Osteoblast (primary cell): ENCODE results near the gene BTBD1. TPM values are rescaled to one million over a fixed set of nuclear protein-coding genes. Genes with fewer than 3 reads are reported as not detected.

ENCODE experiments used
- DNase-seq: peaks from one replicate; pipeline ENCODE4 v3.0.0; 2011; ENCODE audit warnings: low spot score, mixed read lengths; ENCODE audit not compliant: insufficient read length; ENCODE audit errors: missing footprints
- H2AFZ ChIP-seq: 2 replicates; pipeline ENCODE4 v1.6.0; 2011; ENCODE audit warnings: mild to moderate bottlenecking, low read length
- H3K27ac ChIP-seq: 2 replicates; pipeline ENCODE4 v1.5.1; 2011; ENCODE audit warnings: mild to moderate bottlenecking, low read depth, low read length, moderate library complexity
- H3K27me3 ChIP-seq: 2 replicates; pipeline ENCODE4 v1.6.0; 2012; ENCODE audit warnings: mild to moderate bottlenecking, control low read depth, inconsistent platforms, low read length, moderate library complexity; ENCODE audit not compliant: insufficient read depth
- H3K36me3 ChIP-seq: 2 replicates; pipeline ENCODE4 v1.5.1; 2011; ENCODE audit warnings: mild to moderate bottlenecking, low read length, control low read depth, moderate library complexity; ENCODE audit not compliant: insufficient read depth
- H3K4me1 ChIP-seq: 2 replicates; pipeline ENCODE4 v1.5.1; 2011; ENCODE audit warnings: mild to moderate bottlenecking, low read length, control low read depth, moderate library complexity; ENCODE audit not compliant: insufficient read depth
- H3K4me2 ChIP-seq: 2 replicates; pipeline ENCODE4 v1.6.0; 2011; ENCODE audit warnings: mild to moderate bottlenecking, low read length; ENCODE audit not compliant: insufficient read depth
- H3K4me3 ChIP-seq: fragments of 200-600 bp; sonication (generic); 3 replicates; pipeline ENCODE4 v1.5.1; 2012; ENCODE audit warnings: mild to moderate bottlenecking, low read length, inconsistent platforms; ENCODE audit not compliant: insufficient read depth
- H3K79me2 ChIP-seq: 2 replicates; pipeline ENCODE4 v1.6.0; 2012; ENCODE audit warnings: mild to moderate bottlenecking, low read length, control low read depth, inconsistent platforms; ENCODE audit not compliant: insufficient read depth
- H3K9me3 ChIP-seq: 2 replicates; pipeline ENCODE4 v1.5.1; 2011; ENCODE audit warnings: low read depth, low read length, control low read depth
- H4K20me1 ChIP-seq: 2 replicates; pipeline ENCODE4 v1.6.0; 2012; ENCODE audit warnings: mild to moderate bottlenecking, low read length, control low read depth; ENCODE audit not compliant: insufficient read depth
- CTCF ChIP-seq: IDR thresholded peaks from 2 replicates; pipeline ENCODE4 v1.5.1; 2011; ENCODE audit warnings: mild to moderate bottlenecking, low read depth, low read length, moderate library complexity; ENCODE audit errors: extremely low read depth
- small RNA-seq: library from RNA; depleted of rRNA; stranded (forward); fragments of <200 nt; gene quantifications from one replicate; pipeline ENCODE3, GENCODE V24; 2012
- total RNA-seq: library from RNA; depleted of rRNA; stranded (reverse); fragments of >200 nt; gene quantifications from 2 replicates; pipeline ENCODE4 v1.2.3, GENCODE V29; 2012

BTBD1 gene
- total RNA-seq, 1 donor = 88.3 TPM

- Histone ChIP-seq H3K27me3 (no peaks in the 10 kb centered on the region), H3K27ac (no peak overlapping the region), H3K79me2 (no peaks in the 10 kb centered on the region), H2AFZ (no peak overlapping the region), H3K4me3 (no peak overlapping the region), H4K20me1 (no peaks in the 10 kb centered on the region), H3K4me1 (peaks cover 20% of the 10 kb centered on the region), H3K9me3 (no peaks in the 10 kb centered on the region), H3K4me2 (no peak overlapping the region), H3K36me3 (no peaks in the 10 kb centered on the region)
- no peak for TF ChIP-seq CTCF
- no peak for DNase-seq
Measured at GRCh38 chr15:82966671-82967071, 100.4 kb downstream of the BTBD1 start.

Small RNA genes lying within 50 kb of the gene (small RNA-seq; reads per million reads assigned to genes)
- gene MIR4515 = 0.45 reads per million

Other genes with a start within 250 kb of the BTBD1 start
- 7.7 and 11.6 TPM in 2 replicates for gene HOMER2, start 114.5 kb downstream of the BTBD1 start, total RNA-seq
- gene RAMAC, start 81.0 kb downstream of the BTBD1 start, total RNA-seq = 25.6 and 26.4 TPM in 2 replicates
- gene C15orf40, start 55.6 kb downstream of the BTBD1 start, total RNA-seq = 10.9 and 13.4 TPM in 2 replicates
- 0.29 and 0.36 TPM in 2 replicates for gene TM6SF1, start 40.4 kb upstream of the BTBD1 start, total RNA-seq
- gene HDGFL3, start 140.6 kb upstream of the BTBD1 start, total RNA-seq = 27.5 and 42.4 TPM in 2 replicates
- 3.3 and 3.5 TPM in 2 replicates for gene BNC1, start 217.4 kb upstream of the BTBD1 start, total RNA-seq